ENCODE results near the gene SERGEF.

Gene SERGEF

DNA sequence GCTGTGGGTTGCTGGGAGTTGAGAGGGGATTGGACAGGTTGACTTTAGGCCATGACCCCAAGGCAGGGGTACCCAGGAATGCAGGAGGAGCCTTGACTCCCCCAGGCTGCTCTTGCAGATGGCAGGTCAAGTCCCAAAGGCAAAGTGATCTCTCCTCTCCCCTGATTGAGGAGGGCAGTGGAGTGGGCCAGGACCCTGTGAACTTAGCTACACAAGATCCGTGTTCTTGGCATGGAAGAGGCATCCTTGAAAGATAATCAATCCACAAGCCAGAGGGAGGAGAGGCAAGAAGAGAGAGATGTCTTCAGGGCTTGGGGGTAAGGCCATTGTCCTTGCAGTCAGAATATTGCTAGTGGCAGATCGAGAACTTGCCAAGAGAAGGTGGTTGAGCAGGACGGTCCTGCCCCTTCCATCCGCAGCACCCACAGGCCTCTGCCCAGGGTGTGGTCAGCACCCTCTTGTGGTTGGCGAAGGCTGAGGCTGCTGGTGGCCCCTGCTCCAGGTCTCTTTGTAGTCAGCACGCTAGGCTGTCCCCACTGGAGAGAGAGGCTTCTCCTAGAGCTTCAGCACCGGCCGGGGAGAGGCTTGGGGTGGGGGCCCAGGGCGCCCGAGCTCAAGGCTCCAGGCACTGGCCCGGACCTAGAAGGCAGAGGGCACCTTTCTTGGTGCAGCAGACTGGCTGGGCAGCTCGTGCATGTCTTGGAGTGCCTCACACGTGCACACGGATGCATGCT, 232.8 kb downstream of the SERGEF start:
- DNase-seq = no peak

DNA sequence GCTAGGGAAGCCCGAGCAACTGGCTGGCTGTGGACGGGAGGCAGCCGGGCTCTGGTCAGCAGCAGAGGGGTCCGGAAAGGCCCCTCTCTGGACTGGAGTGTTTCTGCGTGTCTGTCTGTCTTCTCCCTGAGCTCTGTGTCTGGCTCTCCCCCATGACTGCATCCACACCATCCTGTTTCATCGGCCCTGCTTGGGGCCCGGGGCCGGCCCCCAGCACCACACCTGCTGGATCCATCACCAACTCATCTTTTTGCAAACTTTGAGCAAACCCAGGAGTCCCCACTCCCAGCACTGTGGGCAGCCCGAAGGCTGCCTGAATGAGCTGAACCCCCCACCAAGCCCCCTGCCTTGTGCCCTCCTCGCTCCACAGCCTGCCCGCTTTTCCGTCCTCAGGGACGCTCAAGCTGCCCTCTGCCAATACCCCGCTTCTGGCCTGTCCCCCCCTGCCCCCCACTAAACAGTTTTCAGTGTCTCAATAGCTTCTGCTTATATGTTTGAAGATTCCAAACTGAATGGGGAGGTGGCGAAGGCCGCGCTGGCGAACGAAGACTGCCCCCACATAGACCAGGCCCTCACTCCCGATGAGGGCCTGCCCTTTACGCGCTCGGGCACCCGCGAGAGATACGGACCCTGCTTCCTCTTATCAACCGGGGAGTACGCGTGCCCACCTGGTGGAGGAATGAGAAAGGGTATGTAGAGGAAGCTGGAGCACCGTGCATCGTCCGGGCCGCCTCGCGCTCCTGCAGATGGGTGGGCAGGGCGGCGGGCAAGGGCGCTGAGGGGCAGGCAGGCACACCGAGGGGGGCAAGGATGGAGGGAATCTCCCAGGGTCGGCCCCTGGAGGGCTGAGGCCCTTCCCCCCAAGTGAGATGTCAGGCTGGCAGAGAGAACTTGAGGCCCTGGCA, 233.6 kb downstream of the SERGEF start:
- no peak for DNase-seq

DNA sequence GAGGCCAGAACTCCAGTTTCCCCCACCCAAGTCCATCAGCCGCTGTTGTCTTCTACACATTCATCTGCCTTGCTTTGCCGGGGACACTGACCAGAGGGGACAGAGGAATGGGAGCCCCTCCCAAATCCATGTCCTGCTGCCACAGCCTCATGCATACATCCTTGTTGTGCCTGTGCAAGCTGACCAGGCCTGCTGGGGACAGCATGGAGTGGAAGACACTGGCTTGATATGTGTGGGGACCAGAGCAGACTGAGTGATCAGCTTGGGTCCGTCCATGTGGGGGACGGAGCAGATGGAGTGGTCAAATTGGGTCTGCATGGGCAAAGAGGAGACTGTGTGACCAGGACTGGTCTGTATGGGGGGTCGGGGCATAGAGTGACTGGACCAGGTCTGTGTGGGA, 234.5 kb downstream of the SERGEF start:
- no peak for DNase-seq

DNA sequence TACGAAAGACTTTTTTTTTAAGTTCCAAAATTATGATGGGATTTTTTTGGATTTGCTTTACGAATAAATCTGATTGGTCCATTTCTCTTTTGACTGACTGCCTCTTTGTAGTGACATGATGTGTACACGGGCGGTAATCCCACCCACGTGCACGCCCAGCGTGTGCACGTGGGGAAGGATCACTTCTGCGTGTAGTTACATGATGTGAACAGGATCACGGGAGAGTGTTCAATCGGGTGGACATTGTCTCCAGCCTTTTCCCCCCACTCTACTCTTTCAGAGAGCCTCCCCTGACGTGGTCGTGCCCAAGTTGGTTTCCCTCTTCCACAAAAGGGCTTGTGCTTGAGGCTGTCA, 235.1 kb downstream of the SERGEF start:
- no peak for DNase-seq

DNA sequence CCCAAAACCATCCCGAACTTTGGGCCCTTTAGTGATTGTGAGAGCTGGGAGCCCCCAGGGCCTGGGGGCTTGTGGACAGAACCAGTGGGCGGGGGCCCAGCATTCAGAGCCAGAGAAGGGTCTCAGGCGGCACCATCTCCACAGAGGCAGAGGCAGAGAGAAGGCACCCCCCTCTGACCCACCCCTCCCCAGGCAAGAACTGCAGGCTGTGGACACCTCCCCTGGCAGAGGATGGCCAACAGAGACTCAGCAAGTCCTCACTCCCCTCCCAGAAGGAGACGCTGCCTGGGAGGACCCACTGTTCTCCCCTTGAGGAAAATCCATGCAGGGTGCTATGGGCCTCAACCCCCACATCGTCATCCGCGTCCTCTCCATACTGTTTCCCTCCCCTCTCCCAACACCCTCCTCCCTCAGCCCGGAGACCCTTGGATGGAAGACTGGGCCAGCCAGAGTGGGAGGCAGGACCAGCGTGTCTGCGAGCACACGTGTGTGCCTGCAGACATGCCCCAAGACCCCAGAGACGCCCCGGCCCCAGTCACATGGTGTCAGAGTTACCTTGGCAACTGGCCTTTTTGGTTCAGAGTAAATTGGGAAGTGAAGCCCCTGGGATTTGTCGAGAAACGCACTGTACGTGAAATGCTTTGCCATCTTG, 235.6 kb downstream of the SERGEF start:
- DNase-seq = no peak

DNA sequence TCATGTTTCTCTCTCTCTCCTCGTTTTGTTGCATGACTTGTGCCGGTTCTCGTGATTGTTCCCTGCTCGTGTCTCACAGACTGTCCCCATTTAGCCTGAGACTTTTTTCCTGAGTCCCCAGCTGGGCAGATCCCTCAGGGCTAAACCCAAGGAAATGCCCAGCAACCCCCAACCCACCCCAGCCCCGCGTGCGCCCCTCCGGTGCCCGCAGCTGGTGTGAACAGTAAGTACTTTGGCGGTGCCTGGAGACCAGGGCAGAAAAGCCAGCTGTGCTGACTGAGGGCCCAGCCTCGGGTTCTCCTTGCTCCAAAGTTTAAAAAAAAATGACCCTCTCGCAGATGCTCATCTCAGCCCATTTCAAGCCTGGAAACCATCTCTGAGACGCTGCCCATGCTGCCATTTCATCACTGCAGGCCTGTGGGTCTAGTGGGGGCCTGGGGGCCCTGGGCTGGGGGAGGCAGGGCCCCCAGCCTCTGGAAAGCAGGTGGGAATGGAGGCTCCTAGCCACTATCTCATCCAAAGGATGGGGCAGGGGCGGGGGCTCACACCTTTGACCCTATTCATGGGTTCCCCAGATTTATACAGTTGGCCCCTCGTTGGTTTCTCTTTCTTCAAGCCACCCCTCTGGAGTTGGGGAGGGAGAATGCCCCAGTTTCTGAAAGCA, 236.5 kb downstream of the SERGEF start:
- DNase-seq = no peak

DNA sequence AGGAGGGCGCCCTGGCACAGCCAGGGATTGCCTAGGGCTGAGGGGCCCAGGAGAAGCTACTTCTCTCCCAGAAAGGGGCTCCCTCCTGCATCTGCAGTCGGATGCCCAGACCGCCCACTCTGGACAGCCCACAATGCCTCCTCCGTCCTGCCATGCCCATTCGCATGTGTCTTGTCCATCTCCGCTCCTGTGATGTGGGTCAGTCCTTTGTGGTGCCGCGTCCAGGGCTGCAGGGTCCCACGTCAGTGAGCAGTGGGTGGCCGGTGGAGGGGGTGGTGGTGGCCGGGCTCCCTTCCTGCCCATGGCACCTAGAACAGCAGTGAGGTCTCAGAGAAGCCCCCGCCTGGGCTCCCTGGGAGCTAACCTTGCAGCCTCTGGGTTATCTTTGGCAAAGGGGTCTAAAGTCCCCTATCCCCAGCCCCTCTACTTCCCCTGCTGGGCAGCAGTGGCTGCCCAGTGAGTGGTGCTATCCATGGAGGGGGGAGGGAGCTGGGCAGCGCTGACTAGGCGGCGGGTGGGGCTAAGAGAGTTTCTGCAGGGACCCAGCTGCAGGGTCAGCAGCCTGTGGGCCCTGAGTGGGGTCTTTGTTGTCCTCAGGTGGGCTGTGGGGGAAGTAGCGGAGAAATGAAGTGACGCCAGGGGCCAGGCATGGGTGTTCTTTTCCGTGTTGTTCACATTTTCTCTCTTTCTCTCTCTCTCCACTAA, 237.2 kb downstream of the SERGEF start:
- no peak for DNase-seq

DNA sequence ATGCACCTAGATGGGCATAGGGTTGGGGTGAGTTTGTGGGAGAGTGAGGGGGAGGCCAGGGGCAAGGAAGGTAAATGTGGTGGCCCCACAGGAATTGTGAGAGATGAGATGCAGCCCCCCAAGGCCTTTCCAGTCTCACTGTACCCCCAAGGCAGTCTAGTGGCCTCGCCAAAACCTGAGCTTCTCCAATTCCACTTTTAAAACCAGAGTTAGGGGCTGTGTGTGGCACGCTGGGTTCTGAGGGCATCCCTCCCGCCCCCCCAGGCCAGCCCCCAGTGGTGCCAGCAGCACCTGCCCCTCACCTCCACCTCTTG, 237.9 kb downstream of the SERGEF start:
- no peak for DNase-seq

DNA sequence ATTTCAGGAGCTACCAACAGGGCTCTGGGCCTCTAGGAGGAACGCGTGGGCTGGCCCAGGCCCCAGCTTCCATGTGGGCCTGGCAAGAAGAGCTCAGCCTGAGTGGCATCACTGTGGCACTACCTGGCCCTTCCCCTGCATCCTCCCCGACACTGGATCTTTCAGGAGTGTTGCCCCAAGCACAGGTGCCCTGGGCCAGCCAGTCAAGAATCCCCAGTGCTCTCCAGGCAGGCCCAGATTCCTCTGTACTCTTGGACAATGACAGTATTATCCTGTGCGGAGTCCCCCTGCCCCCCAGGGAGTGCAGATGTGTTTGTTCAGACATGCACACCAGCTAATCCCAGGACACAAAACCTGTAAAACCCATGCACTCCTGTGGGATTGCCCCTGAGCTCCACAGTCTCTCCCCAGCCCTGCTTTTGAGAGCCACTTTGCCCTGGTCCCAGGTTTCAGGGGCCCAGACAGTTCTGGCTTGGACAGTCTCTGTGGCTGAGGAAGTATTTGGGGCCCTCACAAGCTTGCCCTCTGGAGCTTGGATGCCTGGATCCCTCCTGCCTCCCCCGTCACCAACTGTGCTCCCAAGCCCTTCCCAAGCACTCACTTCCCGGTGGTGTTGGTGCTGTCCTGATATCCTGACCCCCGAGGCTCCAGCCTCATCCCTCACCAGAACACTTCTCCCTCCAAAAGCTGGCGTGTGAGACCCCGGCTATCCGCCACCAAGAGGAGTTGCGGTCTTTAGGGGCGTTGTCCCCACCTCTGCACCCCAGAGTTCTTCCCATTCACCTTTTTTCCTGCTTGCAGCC, 238.4 kb downstream of the SERGEF start:
- no peak for DNase-seq

DNA sequence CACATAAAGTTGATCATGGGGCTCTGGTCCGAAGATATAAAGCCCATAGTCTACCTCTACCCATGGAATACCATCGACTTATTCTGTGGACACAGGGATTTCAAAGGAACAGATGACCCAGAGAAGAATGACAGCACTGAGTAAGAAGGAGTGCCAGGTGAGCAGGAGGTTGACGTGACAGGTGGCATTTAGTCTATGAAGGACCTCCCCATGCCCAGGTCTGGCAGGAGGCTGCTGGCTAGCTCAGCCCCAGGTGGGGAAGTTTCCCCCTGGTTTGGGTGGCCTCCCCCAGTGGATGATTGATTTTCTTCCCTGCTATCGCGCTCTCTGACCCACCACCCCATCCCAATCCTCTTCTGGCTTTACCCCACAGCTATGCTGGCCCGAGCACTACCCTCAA, 239.2 kb downstream of the SERGEF start:
- DNase-seq = no peak

DNA sequence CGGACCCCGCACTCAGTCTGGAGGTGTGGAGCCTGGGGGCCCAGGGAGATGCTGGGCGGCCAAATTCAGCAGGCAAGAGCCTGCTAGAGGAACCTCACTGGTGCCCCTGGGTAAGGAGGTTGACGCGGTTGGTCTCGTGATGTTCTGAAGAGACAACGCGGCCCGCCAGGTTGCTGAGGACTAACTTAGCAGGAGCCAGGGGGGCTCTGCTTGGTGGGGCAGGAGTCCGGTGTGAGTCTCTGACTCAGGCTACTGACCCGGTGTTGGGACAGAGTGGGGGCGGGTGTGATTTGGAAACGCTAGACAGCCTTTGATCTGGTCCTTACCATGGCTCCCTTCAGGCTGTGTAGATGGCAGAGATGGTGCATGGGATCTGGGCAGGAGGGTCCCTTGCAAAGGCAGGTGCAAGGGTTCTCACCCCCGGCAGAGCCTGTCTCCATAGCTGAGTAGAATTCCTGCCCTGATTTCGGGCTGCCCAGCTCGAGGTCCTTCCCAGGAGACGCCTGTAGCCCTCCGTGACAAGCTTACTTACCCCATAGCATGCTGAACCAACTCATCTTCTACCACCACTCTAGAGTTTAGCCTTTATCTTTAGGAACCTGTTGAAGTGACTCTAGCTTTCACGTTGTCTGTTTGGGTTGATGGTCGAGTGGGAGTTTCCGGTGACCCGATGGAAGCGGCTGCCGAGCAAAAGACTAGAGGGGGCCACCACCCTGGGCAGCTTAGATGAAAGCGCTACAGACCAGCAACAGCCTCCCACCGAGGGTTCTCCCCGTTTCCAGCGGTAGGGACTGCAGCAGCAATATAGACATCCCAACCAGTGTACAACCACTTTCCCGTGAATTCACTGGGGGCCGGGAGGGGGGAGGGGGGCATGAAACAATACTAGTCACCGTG, 239.9 kb downstream of the SERGEF start:
- DNase-seq = no peak

DNA sequence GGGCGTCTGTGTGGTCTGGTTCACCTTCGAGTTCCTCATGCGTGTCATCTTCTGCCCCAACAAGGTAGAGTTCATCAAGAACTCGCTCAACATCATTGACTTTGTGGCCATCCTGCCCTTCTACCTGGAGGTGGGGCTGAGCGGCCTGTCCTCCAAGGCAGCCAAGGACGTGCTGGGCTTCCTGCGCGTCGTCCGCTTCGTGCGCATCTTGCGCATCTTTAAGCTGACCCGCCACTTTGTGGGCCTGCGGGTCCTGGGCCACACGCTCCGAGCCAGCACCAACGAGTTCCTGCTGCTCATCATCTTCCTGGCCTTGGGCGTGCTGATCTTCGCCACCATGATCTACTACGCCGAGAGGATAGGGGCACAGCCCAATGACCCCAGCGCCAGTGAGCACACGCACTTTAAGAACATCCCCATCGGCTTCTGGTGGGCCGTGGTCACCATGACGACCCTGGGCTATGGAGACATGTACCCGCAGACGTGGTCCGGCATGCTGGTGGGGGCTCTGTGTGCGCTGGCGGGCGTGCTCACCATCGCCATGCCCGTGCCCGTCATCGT, 240.9 kb downstream of the SERGEF start:
- DNase-seq = no peak

DNA sequence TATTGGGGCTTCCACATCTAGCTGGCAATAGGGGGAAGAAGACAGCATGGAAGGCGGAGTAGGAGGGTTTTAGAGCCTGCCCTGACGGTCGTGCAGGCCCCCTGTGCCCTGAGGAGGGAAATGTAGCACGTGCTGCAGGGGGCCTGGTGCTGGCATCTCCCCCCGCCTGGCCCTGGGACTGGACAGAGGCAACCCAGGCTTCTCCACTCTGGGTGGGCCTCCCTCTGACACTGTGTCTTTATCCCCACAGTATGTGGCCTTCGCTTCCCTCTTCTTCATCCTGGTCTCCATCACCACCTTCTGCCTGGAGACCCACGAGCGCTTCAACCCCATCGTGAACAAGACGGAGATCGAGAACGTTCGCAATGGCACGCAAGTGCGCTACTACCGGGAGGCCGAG, 241.4 kb downstream of the SERGEF start:
- DNase-seq = no peak

DNA sequence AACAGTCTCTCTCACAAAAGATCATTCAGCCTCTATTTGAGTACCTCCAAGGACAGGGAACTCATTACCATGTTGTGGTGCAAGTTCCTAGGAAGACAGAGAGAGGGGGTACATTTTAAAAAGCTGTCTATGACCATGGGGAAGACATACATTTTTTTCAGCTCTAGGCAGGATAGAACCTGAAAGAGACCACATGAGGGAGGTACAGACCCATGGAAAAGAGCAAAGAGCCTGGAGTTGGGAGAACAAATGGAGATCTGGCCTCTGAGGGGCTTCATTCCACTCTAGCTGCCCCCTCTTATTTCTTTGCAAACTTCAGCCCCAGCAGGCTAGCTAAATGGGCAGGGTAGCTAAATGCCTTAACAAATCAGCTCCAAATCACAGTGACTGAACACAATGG, 241.9 kb downstream of the SERGEF start:
- DNase-seq = no peak

DNA sequence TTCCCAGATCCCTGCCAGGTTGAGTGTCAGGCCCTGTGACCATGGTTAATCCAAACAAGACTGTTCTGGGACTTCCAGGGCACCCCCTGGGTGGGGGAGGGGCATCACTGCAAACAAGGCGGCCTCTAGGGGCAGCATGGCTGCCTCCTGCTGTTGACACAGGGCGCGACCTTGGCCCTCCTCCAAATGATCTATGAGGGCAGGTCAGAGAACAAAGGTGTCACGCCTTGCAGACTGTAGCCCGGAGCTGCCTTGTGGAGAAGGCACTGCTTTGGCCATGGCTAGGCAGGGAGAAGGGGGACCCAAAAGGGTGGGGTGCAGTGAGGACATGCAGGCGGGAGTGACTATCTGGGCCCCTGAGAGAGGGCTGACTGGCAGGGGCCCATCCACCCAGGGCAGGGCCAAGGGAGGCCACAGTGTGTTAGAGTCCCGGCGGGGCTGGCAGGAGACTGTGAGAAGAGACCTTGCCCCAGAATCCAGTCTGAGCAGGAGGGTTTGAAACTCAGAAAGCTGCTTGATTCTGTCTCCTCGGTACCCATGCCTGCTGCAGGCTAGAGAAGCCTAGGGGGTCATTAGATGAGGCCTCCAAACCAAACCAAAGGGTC, 242.7 kb downstream of the SERGEF start:
- no peak for DNase-seq

DNA sequence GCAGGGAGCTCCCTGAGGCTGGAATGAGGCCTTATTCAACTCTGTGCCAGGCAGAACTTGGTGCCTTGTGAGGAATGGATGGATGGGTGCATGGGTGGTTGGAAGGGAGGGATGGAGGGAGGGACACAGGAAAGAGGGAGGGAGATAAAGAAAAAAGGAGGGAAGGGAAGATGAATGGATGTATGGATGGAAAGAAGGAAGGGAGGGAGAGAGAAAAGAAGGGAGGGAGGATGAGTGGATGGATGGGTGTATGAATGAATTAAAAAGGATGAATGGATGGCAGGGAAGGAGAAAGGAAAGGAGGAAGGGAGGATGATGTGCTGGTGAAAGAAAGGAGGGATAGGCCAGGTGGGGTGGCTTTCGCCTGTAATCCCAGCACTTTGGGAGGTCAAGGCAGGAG, 243.6 kb downstream of the SERGEF start:
- no peak for DNase-seq

DNA sequence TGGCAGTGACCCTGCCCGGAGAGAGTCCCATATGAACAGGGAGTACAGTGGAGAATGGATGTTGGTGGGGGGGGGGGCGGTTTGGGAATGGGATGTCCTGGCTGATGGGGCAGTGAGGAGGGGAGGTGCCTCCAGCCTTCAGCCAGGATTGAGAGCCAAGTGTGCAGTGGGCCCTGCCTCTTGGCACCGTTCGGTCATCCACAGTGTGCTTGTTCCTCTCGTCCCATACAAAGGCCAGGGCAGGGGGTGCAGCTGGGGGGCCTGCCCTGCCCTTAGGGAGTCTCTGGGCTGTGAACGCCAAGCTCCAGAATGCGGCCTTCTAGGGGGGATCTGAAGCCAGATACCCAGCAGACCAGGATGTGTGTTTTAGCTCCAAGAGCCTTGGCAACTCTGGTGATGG, 244.3 kb downstream of the SERGEF start:
- DNase-seq = no peak

DNA sequence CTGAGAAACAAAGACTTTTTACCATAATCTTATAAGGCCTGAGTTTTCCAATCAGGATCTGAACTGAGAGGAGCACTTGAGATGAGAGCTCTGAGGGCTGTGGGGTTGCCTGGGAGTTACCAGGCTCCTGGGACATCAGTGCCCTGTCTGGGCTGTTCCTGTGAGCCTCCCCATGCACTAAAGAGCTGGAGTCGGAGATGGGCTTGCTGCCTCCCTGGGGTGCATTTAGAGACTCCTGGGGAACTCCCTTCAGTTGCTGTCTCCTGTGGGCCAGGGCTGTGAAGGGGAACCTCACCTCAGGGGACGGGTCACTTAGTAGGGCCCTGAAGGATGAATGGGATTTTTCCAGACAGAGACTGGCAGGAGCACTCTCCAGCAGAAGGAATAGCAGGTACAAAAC, 244.9 kb downstream of the SERGEF start:
- DNase-seq = no peak

DNA sequence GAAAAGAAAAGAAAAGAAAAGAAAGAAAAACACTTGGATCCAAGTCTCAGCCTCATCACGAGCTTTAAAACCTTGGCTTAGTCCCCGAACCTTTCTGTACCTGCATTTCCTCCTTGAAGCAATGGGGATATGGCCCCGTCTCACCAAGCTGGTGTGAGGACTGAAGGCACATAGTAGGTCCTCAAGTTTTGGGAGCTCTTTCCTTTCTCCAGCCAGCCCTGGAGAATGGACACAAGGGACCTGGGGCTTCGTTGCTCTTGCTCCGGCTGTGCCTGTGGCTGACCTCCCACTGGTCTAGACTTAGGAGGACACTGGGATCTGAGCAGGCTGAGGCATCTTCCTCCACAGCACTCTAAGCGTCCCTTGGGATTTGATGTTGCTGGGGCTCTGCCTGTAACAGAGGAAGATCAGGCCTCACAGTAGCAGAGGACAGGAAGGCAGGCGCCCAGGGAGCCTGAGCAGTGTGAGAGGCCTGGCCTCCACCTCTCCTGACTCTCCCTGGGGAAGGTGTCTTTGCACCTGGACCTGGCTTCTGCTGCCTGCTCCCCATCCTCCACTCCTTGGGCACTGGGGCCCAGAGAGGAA, 245.5 kb downstream of the SERGEF start:
- DNase-seq = no peak

DNA sequence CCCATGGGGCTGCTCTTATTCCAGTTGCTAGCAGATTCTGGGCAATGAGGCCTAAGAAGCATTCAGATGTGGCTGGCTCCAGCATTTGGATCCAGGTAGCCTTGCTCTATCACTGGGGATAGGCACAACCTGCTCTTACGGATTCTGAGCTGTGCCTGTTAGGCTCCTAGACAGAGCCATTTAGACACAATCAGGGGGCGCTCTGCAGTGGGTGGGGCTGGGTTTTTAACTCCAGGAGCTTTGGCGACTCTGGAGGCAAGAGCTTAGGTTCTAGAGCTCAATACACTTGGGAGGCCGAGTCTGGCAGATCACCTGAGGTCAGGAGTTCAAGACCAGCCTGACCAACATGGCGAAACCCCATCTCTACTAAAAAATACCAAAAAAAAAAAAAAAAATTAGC, 246.3 kb downstream of the SERGEF start:
- no peak for DNase-seq
